ENCODE measurements around the gene SLC32A1.
A peak's percentile ranks its signal among the peaks of the same experiment; 100 is the strongest.

SLC32A1 gene

GRCh38 chr20:38723848-38724625 lies at the start of gene SLC32A1:
Gene SLC32A1, plus strand, starts transcription at chr20:38724486. Its CDS starts 239 bp downstream, at chr20:38724725.
- DNase-seq (ENCODE audit: low spot score), result no peak

GRCh38 chr20:38674765-38675133 lies 49.5 kb upstream of the SLC32A1 start:
- DNase-seq (ENCODE audit: low spot score), result no peak

- DNase-seq (ENCODE audit: low spot score), result no peak
These were observed 47.7 kb upstream of the SLC32A1 start for GRCh38 chr20:38676576-38676975.

- DNase-seq (ENCODE audit: low spot score), result peak; percentile 17
These were observed 43.6 kb upstream of the SLC32A1 start for GRCh38 chr20:38680500-38681306.

- no peak for DNase-seq (ENCODE audit: low spot score)
These were observed 39.0 kb upstream of the SLC32A1 start for GRCh38 chr20:38685271-38685670.

- DNase-seq (ENCODE audit: low spot score), result peak; percentile 45
These were observed 38.3 kb upstream of the SLC32A1 start for GRCh38 chr20:38685853-38686473.

DNA sequence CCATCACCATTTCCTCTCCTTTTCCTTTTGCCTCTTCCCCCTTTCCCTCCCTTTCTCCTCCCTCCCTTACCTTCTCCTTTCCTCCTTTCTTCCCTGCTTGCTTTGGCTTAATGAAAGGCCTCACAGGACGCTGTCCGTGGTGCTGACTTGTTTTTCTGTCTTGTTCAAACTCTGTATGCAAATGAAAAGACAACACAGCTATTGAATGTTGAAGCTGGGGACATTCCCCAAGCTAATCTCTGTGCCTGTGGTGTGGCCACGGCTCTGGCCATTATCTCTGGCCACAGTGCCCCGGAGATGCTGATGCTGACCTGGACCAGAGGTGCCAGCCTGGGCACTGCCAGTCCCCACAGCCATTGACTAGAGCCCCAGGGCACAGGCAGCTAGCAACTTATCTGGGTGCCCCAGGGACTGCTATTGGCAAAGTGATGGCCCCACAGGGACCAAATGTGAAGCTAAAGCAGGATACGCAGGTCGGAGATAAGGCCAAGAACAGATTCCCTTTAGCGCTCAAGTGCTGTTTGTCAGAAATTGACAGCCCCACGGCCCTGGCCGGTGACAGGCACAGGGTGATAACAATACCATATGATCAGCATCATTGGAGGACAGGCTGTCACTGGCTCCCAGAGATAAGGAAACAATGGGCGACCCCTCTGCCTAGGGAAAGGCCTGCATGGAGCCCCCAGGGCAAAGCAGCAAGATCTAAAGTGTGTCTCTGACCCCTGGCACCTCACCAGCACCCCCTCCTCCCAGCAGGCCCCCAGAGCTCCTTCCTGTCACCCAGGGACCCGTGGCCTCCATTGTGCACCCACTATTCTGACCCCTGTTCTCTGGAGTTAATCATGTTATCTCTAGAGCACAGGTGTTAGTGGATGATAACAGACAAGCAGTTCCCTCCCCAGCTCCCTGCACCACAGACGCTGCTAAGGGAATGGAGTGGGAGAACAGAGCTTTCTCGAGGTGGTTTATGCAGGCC lies 31.6 kb upstream of the SLC32A1 start:
- DNase-seq (ENCODE audit: low spot score), result peak; percentile 62

GRCh38 chr20:38697306-38697705 lies 27.0 kb upstream of the SLC32A1 start:
- DNase-seq (ENCODE audit: low spot score), result no peak

DNA sequence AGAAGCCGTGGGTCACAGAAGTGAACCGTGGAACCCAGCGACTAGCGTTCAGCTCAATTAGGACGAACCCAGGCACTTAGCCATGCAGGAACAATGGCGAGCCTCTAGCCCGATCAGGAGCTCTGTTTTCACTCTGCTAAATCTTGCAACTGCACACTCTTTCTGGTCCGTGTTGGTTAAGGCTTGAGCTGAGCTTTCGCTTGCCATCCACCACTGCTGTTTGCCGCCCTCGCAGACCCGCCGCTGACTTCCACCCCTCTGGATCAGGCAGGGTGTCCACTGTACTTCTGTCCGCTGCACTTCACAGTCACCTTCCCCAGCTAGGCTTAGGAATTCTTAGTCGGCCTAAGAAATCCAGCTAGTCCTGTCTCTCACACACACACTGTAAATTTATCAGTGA lies 25.7 kb upstream of the SLC32A1 start:
- no peak for DNase-seq (ENCODE audit: low spot score)

- DNase-seq (ENCODE audit: low spot score), result no peak
These were observed 24.1 kb upstream of the SLC32A1 start for GRCh38 chr20:38700141-38700540.

- DNase-seq (ENCODE audit: low spot score), result no peak
These were observed 23.4 kb upstream of the SLC32A1 start for GRCh38 chr20:38700926-38701325.

DNA sequence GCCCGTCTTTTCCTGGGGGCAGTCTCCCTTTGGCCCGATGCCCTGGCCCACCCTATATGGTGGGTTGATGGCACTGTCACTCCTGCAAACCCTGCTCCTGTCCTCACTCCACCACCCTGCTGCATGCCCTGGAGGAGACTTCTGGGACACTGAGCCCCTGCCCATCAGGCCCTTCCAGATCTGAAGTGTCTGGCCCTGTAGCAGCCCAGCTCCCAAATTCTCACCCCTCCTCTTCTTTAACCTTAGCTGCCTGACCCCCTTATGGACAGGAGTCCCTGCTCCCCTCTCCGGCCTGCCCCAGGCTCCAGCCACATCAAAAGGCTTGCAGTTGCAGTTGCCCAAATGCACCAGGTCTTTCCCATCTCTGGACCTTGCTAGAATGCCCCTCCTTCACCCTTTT lies 20.8 kb upstream of the SLC32A1 start:
- DNase-seq (ENCODE audit: low spot score), result no peak

GRCh38 chr20:38704136-38704535 lies 20.1 kb upstream of the SLC32A1 start:
- no peak for DNase-seq (ENCODE audit: low spot score)

DNA sequence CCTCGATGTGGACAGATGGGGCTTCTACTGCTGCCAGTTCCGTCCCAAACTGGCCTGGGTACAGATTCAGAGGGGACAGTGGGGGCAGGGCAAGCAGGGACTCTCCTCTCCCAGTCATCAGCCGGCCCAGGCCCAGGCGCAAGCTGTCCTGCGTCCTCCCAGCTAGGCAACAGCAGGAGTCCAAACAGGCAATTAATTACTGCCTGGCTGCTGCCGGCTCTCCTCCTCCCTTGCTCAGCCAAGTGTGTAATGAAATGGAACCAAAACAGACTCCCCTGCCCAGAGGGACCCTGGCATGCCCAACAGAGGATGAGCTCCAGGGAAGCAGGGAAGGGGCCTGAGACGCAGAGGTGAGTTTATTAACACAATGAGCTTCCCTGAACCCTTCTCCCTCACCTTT lies 17.8 kb upstream of the SLC32A1 start:
- no peak for DNase-seq (ENCODE audit: low spot score)

DNA sequence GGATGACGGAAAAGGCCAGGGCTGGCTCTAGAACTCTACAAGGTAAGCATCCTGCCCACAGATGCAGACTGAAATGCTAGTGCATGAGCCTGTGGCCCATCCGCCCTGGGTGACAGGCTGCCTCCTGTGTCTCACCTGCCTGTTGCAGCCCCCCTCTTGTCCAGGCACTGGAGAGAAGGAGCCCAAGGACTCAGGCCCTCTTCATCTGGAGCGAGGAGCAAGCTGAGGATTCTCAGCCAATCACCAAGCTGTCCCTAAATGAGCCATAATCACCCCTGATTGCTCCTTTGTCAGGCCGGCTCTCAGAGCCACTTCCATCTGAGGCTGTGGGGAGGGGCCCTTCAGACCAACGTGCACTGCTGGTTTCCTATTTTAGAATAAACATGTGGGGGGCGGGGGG lies 10.0 kb upstream of the SLC32A1 start:
- DNase-seq (ENCODE audit: low spot score), result no peak

DNA sequence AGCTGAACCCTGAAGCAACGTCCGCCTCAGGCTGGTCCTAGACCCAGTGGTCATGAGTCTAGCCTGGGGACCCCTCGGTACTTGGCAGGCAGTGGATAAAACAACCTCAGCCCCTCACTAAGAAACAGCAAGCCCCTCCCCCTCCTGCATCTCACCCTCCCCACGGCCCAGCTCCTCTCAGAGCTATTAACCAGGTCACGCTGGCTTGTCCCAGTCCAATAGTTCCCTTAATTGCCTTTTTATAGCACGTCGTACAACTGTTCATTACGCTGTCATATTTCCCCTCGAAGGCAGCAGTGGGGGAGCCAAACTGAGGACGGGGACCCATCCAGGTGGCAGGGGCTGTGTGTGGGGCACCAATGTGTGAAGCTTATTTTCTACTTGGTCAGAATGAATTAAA lies 8.6 kb upstream of the SLC32A1 start:
- DNase-seq (ENCODE audit: low spot score), result no peak

- no peak for DNase-seq (ENCODE audit: low spot score)
These were observed 1.6 kb upstream of the SLC32A1 start for GRCh38 chr20:38722683-38723016.

DNA sequence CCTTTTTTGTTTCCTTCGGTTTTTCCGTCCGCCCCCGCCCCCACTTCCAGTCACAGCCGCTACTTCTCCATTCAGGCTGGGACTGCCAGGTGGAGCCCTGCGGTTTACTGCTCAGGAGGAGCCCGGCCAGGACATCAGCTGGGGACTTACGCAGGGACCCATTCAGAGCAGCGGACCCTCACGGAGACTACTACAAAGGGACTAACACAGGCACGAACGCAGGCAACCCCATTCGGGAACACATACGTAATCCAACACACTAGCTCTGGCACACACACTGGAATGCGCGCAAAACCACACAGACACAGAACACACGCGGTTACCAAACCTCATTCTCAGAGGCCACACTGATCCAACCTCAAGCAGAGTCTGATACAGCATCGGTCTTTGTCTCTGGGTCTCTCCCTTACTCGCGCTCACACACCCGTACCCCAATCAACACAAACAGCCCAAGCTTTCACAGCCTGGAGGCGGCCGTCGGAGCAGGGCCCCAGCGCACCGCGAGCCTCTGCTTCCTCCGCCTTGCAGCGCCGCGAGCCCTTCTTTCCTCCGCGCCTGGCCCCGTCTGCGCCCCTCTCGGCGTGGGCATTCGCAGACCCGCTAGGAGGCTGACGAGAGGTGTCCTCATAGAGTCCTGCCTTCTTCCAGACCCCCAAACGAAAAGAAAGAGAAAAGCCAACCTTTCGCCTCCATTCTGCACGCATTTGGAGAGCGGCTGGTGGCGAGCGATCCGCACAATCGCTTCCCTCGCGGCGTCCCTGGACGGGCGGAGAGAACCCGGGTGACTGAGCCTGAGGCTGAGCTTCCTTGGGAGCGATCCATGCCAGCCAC lies 1.1 kb upstream of the SLC32A1 start:
- DNase-seq (ENCODE audit: low spot score), result no peak

GRCh38 chr20:38724626-38725147 lies 401 bp downstream of the SLC32A1 start:
- DNase-seq (ENCODE audit: low spot score), result no peak

DNA sequence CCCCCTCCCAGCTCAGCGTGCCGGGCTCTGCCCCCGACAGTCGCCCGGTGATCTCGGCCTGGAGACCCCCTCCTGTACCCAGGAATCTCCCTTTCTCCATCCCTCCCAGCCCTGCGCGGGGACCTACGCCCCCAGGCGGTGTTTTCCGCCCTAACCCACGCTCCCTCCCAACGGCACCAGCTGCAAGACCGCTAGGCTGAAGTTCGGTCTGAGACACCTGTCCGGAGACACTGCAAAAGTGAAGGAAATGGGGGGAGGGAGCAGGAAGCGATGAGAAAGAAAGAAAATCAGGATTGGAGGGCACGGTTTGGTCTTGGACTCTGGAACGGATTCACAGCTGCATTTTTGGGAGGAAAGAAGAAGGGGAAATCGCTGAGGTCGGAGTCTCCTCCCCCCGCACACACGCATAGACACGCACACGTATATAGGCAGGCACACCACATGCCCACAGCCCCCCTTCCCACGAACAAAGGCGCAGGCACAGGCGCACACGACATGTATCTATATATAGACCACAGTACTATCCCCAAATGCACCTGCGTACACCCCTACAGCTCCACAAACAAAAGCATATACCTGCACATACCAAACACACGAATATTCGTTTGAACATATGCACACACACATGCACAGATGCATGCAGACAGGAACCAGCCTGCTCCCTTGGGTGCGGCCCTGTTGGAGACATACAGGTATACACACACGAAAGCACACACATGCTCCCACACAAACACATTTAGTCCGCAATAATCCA lies 1.0 kb downstream of the SLC32A1 start:
- DNase-seq (ENCODE audit: low spot score), result no peak

Data from kidney tubule cell (primary cell).